Activated naive CD4-positive, alpha-beta T cell treated with anti-CD3 and anti-CD28 coated beads, Interleukin-2, amount 10 ng/mL, durations not matched to agents 7 days and 5 days (primary cell): ENCODE data around the gene NGLY1.

Source experiments
- CTCF ChIA-PET: fragments of 350-600 bp; sonication (Branson Sonifier 250); formaldehyde crosslinking; loops from one replicate; lab custom pipeline; 2021; ENCODE audit warnings: antibody characterized with exemption; lab: Charles Lee
- DNase-seq: peaks from one replicate; pipeline ENCODE4 v3.0.0-alpha.2; 2020
- H3K27ac Mint-ChIP-seq: one replicate; pipeline ENCODE4 v1.8.0; 2021; ENCODE audit warnings: mild to moderate bottlenecking, moderate library complexity, mixed read lengths
- H3K27me3 Mint-ChIP-seq: one replicate; pipeline ENCODE4 v1.8.0; 2021; ENCODE audit warnings: mild to moderate bottlenecking, mixed read lengths
- H3K36me3 Mint-ChIP-seq: one replicate; pipeline ENCODE4 v1.8.0; 2021; ENCODE audit warnings: mixed read lengths
- H3K4me1 Mint-ChIP-seq: one replicate; pipeline ENCODE4 v1.8.0; 2021; ENCODE audit warnings: mixed read lengths
- H3K4me3 Mint-ChIP-seq: one replicate; pipeline ENCODE4 v1.8.0; 2021; ENCODE audit warnings: mild to moderate bottlenecking, moderate library complexity, mixed read lengths
- H3K9me3 Mint-ChIP-seq: one replicate; pipeline ENCODE4 v1.8.0; 2021; ENCODE audit warnings: mixed read lengths

Gene NGLY1

GRCh38 chr3:25782938-25783660 lies at the start of gene NGLY1:
Gene NGLY1 (minus strand): TSS chr3:25783443. CDS start chr3:25783390, 53 bp downstream.
- Mint-ChIP-seq H3K27me3 (peaks cover 4% of the 10 kb centered on the region), H3K27ac (peak within 1 kb of the TSS; percentile 88), H3K4me1 (peaks cover 46% of the 10 kb centered on the region), H3K36me3 (peaks cover 14% of the 10 kb centered on the region), H3K9me3 (no peaks in the 10 kb centered on the region), H3K4me3 (peak within 1 kb of the TSS; percentile 88)
- CTCF ChIA-PET: no interaction called here
- DNase-seq: peak; percentile 88

GRCh38 chr3:25831578-25831977 lies 48.3 kb upstream of the NGLY1 start:
- CTCF ChIA-PET: interaction anchor here (0.7 to 1.8 kb wide), 6 partner anchors 14 to 211 kb away, joined by 3 to 4 read pairs (median 3); no protein-coding TSS in a partner anchor
- H3K27ac Mint-ChIP-seq: no peak overlapping the region
- no peak for DNase-seq
- no peaks in the 10 kb centered on the region for H3K36me3 Mint-ChIP-seq
- peaks cover 2% of the 10 kb centered on the region for H3K4me1 Mint-ChIP-seq
- H3K4me3 Mint-ChIP-seq: no peak overlapping the region
- H3K9me3 Mint-ChIP-seq: no peaks in the 10 kb centered on the region
- peaks cover 4% of the 10 kb centered on the region for H3K27me3 Mint-ChIP-seq

- DNase-seq: no peak
- CTCF ChIA-PET: interaction anchor here (0.7 to 1.8 kb wide), 4 partner anchors 19 to 185 kb away, joined by 3 to 4 read pairs (median 4); no protein-coding TSS in a partner anchor
- Mint-ChIP-seq H3K36me3 (no peaks in the 10 kb centered on the region), H3K4me1 (peaks cover 10% of the 10 kb centered on the region), H3K27ac (no peak overlapping the region), H3K9me3 (no peaks in the 10 kb centered on the region), H3K27me3 (peaks cover 4% of the 10 kb centered on the region), H3K4me3 (no peak overlapping the region)
These were observed 47.4 kb upstream of the NGLY1 start for GRCh38 chr3:25830373-25831280.

GRCh38 chr3:25826510-25826909 lies 43.3 kb upstream of the NGLY1 start:
- CTCF ChIA-PET: no interaction called here
- Mint-ChIP-seq H3K4me3 (no peak overlapping the region), H3K4me1 (peaks cover 10% of the 10 kb centered on the region), H3K27ac (no peak overlapping the region), H3K27me3 (peaks cover 2% of the 10 kb centered on the region), H3K36me3 (no peaks in the 10 kb centered on the region), H3K9me3 (no peaks in the 10 kb centered on the region)
- no peak for DNase-seq

- CTCF ChIA-PET: no interaction called here
- peaks cover 10% of the 10 kb centered on the region for H3K4me1 Mint-ChIP-seq
These were observed 40.1 kb upstream of the NGLY1 start for GRCh38 chr3:25823314-25823713.

GRCh38 chr3:25821746-25822573 lies 38.7 kb upstream of the NGLY1 start:
- Mint-ChIP-seq H3K27ac (no peak overlapping the region), H3K4me3 (no peak overlapping the region), H3K9me3 (no peaks in the 10 kb centered on the region), H3K36me3 (no peaks in the 10 kb centered on the region), H3K27me3 (no peaks in the 10 kb centered on the region), H3K4me1 (peaks cover 10% of the 10 kb centered on the region)
- no peak for DNase-seq
- CTCF ChIA-PET: no interaction called here

More at GRCh38 chr3:25823314-25823713, 40.1 kb upstream of the NGLY1 start:
- Mint-ChIP-seq H3K36me3 (no peaks in the 10 kb centered on the region), H3K27me3 (no peaks in the 10 kb centered on the region), H3K9me3 (no peaks in the 10 kb centered on the region), H3K4me3 (no peak overlapping the region), H3K27ac (no peak overlapping the region)
- no peak for DNase-seq

- CTCF ChIA-PET: no interaction called here
- Mint-ChIP-seq H3K4me3 (no peak overlapping the region), H3K27me3 (no peaks in the 10 kb centered on the region), H3K36me3 (no peaks in the 10 kb centered on the region), H3K27ac (no peak overlapping the region), H3K9me3 (no peaks in the 10 kb centered on the region), H3K4me1 (peaks cover 2% of the 10 kb centered on the region)
- DNase-seq: no peak
These were observed 37.7 kb upstream of the NGLY1 start for GRCh38 chr3:25820816-25821486.

GRCh38 chr3:25820366-25820765 lies 37.1 kb upstream of the NGLY1 start:
- DNase-seq: no peak
- Mint-ChIP-seq H3K27ac (no peak overlapping the region), H3K27me3 (peaks cover 5% of the 10 kb centered on the region), H3K4me1 (no peaks in the 10 kb centered on the region), H3K4me3 (no peak overlapping the region), H3K9me3 (no peaks in the 10 kb centered on the region), H3K36me3 (no peaks in the 10 kb centered on the region)
- CTCF ChIA-PET: no interaction called here

- CTCF ChIA-PET: no interaction called here
- H3K9me3 Mint-ChIP-seq: no peaks in the 10 kb centered on the region
- no peaks in the 10 kb centered on the region for H3K4me1 Mint-ChIP-seq
- H3K27ac Mint-ChIP-seq: no peak overlapping the region
- no peaks in the 10 kb centered on the region for H3K36me3 Mint-ChIP-seq
- peaks cover 7% of the 10 kb centered on the region for H3K27me3 Mint-ChIP-seq
- no peak overlapping the region for H3K4me3 Mint-ChIP-seq
- no peak for DNase-seq
These were observed 35.1 kb upstream of the NGLY1 start for GRCh38 chr3:25818335-25818734.

- H3K9me3 Mint-ChIP-seq: no peaks in the 10 kb centered on the region
- no peaks in the 10 kb centered on the region for H3K4me1 Mint-ChIP-seq
- peaks cover 7% of the 10 kb centered on the region for H3K27me3 Mint-ChIP-seq
- DNase-seq: no peak
- H3K27ac Mint-ChIP-seq: no peak overlapping the region
- CTCF ChIA-PET: no interaction called here
- H3K4me3 Mint-ChIP-seq: no peak overlapping the region
- no peaks in the 10 kb centered on the region for H3K36me3 Mint-ChIP-seq
These were observed 34.4 kb upstream of the NGLY1 start for GRCh38 chr3:25817638-25818037.

GRCh38 chr3:25817107-25817506 lies 33.9 kb upstream of the NGLY1 start:
- DNase-seq: no peak
- CTCF ChIA-PET: no interaction called here
- H3K27ac Mint-ChIP-seq: no peak overlapping the region
- peaks cover 7% of the 10 kb centered on the region for H3K27me3 Mint-ChIP-seq
- H3K36me3 Mint-ChIP-seq: no peaks in the 10 kb centered on the region
- H3K4me3 Mint-ChIP-seq: no peak overlapping the region
- no peaks in the 10 kb centered on the region for H3K4me1 Mint-ChIP-seq
- no peaks in the 10 kb centered on the region for H3K9me3 Mint-ChIP-seq

GRCh38 chr3:25812644-25813043 lies 29.4 kb upstream of the NGLY1 start:
- CTCF ChIA-PET: no interaction called here
- Mint-ChIP-seq H3K36me3 (no peaks in the 10 kb centered on the region), H3K4me3 (no peak overlapping the region), H3K4me1 (no peaks in the 10 kb centered on the region), H3K9me3 (no peaks in the 10 kb centered on the region), H3K27me3 (peaks cover 7% of the 10 kb centered on the region), H3K27ac (no peak overlapping the region)
- no peak for DNase-seq

GRCh38 chr3:25804676-25805075 lies 21.4 kb upstream of the NGLY1 start:
- Mint-ChIP-seq H3K4me3 (no peak overlapping the region), H3K27me3 (peaks cover 4% of the 10 kb centered on the region), H3K36me3 (no peaks in the 10 kb centered on the region), H3K4me1 (no peaks in the 10 kb centered on the region), H3K9me3 (no peaks in the 10 kb centered on the region), H3K27ac (no peak overlapping the region)
- DNase-seq: no peak
- CTCF ChIA-PET: interaction anchor here (1.4 kb wide), 1 partner anchor 31 kb away, joined by 3 read pairs; no protein-coding TSS in a partner anchor
